Measurements from ENCODE around the gene NTNG1. TPM values are rescaled to one million over a fixed set of nuclear protein-coding genes. Genes with fewer than 3 reads are reported as not detected.

The NTNG1 gene
- total RNA-seq, 1 experiment from 2014 or later, result 2.3 TPM

DNA sequence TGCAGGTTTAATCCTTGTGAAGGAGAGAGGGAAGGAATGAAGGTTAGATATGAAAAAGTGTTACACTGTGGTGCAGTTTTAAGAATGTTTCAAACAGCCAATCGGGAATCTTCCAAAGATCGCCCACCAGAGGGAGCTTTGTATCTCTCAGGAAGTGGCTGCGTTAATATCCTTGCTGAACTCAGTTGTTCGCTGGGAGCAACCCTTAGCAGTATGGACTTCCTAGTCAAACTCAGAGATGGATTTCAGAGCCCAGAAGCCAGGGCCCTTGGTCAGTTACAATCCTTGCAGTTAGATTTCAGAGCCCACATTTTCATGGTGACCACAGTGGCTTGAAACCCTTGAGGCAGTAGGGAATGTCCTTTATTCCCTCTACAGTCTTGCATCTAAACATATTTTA, 136.2 kb downstream of the NTNG1 start:
- H3K27ac Mint-ChIP-seq, result no peak overlapping the region
- H3K9me3 Mint-ChIP-seq, result no peaks in the 10 kb centered on the region
- H3K4me1 Mint-ChIP-seq, result peaks cover 16% of the 10 kb centered on the region
- TF ChIP-seq, protein P1, sequence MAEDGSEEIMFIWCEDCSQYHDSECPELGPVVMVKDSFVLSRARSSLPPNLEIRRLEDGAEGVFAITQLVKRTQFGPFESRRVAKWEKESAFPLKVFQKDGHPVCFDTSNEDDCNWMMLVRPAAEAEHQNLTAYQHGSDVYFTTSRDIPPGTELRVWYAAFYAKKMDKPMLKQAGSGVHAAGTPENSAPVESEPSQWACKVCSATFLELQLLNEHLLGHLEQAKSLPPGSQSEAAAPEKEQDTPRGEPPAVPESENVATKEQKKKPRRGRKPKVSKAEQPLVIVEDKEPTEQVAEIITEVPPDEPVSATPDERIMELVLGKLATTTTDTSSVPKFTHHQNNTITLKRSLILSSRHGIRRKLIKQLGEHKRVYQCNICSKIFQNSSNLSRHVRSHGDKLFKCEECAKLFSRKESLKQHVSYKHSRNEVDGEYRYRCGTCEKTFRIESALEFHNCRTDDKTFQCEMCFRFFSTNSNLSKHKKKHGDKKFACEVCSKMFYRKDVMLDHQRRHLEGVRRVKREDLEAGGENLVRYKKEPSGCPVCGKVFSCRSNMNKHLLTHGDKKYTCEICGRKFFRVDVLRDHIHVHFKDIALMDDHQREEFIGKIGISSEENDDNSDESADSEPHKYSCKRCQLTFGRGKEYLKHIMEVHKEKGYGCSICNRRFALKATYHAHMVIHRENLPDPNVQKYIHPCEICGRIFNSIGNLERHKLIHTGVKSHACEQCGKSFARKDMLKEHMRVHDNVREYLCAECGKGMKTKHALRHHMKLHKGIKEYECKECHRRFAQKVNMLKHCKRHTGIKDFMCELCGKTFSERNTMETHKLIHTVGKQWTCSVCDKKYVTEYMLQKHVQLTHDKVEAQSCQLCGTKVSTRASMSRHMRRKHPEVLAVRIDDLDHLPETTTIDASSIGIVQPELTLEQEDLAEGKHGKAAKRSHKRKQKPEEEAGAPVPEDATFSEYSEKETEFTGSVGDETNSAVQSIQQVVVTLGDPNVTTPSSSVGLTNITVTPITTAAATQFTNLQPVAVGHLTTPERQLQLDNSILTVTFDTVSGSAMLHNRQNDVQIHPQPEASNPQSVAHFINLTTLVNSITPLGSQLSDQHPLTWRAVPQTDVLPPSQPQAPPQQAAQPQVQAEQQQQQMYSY (CRISPR knock-in tag; IDR thresholded peaks at IDR 0.05), result peak; percentile 75
- TF ChIP-seq, protein P2, sequence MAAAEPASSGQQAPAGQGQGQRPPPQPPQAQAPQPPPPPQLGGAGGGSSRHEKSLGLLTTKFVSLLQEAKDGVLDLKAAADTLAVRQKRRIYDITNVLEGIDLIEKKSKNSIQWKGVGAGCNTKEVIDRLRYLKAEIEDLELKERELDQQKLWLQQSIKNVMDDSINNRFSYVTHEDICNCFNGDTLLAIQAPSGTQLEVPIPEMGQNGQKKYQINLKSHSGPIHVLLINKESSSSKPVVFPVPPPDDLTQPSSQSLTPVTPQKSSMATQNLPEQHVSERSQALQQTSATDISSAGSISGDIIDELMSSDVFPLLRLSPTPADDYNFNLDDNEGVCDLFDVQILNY (CRISPR knock-in tag; IDR thresholded peaks at IDR 0.05), result no peak
- POLR2A ChIA-PET, result no interaction called here
- CTCF ChIA-PET, result interaction anchor here (0.7 to 3.3 kb wide), 19 partner anchors 8 to 471 kb away, joined by 3 to 35 read pairs (median 5); no protein-coding TSS in a partner anchor
- ATAC-seq, result peak; percentile 90
- DNase-seq (ENCODE audit: low spot score), result peak; percentile 46
- no peaks in the 10 kb centered on the region for H3K36me3 Mint-ChIP-seq
- H3K4me3 Mint-ChIP-seq, result no peak overlapping the region
- no peaks in the 10 kb centered on the region for H3K27me3 Mint-ChIP-seq (ENCODE audit: low read depth)

DNA sequence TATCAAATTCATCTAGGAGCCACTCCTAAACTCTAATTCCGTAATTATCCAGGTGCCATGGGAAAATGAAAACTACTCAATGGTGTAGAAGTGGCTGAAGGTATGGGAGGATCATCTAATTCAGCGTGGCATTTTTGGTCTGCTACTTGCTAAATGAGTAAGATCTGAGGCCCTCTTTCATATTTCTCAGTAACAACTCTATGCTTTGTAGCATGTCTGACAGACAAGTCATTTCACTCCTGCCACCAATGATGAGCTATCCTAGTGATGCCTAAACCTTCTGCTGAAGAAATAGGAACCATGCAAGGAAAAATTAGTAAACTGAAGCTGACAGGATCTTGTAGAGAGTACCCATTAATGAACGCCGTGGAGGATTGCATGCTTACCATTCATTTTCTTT, 145.3 kb downstream of the NTNG1 start:
- no peak overlapping the region for H3K4me3 Mint-ChIP-seq
- H3K4me1 Mint-ChIP-seq, result peaks cover 10% of the 10 kb centered on the region
- DNase-seq (ENCODE audit: low spot score) (no peak), ATAC-seq (no peak)
- TF ChIP-seq HMGA2 (CRISPR knock-in tag; IDR thresholded peaks at IDR 0.05), result no peak
- no peak for TF ChIP-seq NR1H2 (CRISPR knock-in tag; IDR thresholded peaks at IDR 0.05)
- no peak for TF ChIP-seq ZNF219 (CRISPR knock-in tag; IDR thresholded peaks at IDR 0.05; ENCODE audit: borderline replicate concordance)
- TF ChIP-seq, protein P3, sequence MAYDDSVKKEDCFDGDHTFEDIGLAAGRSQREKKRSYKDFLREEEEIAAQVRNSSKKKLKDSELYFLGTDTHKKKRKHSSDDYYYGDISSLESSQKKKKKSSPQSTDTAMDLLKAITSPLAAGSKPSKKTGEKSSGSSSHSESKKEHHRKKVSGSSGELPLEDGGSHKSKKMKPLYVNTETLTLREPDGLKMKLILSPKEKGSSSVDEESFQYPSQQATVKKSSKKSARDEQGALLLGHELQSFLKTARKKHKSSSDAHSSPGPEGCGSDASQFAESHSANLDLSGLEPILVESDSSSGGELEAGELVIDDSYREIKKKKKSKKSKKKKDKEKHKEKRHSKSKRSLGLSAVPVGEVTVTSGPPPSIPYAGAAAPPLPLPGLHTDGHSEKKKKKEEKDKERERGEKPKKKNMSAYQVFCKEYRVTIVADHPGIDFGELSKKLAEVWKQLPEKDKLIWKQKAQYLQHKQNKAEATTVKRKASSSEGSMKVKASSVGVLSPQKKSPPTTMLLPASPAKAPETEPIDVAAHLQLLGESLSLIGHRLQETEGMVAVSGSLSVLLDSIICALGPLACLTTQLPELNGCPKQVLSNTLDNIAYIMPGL (CRISPR knock-in tag; IDR thresholded peaks at IDR 0.05), result no peak
- TF ChIP-seq, protein P4, sequence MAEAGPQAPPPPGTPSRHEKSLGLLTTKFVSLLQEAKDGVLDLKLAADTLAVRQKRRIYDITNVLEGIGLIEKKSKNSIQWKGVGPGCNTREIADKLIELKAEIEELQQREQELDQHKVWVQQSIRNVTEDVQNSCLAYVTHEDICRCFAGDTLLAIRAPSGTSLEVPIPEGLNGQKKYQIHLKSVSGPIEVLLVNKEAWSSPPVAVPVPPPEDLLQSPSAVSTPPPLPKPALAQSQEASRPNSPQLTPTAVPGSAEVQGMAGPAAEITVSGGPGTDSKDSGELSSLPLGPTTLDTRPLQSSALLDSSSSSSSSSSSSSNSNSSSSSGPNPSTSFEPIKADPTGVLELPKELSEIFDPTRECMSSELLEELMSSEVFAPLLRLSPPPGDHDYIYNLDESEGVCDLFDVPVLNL (CRISPR knock-in tag; IDR thresholded peaks at IDR 0.05; ENCODE audit: borderline replicate concordance, low read depth), result no peak
- TF ChIP-seq KAT7 (CRISPR knock-in tag; IDR thresholded peaks at IDR 0.05; ENCODE audit: borderline replicate concordance), result no peak
- TF ChIP-seq, protein P5, sequence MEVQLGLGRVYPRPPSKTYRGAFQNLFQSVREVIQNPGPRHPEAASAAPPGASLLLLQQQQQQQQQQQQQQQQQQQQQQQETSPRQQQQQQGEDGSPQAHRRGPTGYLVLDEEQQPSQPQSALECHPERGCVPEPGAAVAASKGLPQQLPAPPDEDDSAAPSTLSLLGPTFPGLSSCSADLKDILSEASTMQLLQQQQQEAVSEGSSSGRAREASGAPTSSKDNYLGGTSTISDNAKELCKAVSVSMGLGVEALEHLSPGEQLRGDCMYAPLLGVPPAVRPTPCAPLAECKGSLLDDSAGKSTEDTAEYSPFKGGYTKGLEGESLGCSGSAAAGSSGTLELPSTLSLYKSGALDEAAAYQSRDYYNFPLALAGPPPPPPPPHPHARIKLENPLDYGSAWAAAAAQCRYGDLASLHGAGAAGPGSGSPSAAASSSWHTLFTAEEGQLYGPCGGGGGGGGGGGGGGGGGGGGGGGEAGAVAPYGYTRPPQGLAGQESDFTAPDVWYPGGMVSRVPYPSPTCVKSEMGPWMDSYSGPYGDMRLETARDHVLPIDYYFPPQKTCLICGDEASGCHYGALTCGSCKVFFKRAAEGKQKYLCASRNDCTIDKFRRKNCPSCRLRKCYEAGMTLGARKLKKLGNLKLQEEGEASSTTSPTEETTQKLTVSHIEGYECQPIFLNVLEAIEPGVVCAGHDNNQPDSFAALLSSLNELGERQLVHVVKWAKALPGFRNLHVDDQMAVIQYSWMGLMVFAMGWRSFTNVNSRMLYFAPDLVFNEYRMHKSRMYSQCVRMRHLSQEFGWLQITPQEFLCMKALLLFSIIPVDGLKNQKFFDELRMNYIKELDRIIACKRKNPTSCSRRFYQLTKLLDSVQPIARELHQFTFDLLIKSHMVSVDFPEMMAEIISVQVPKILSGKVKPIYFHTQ (CRISPR knock-in tag; IDR thresholded peaks at IDR 0.05), result no peak
- TF ChIP-seq ZNF671 (CRISPR knock-in tag; IDR thresholded peaks at IDR 0.05), result no peak
- no peak for TF ChIP-seq FOXP1 (CRISPR knock-in tag; IDR thresholded peaks at IDR 0.05; ENCODE audit: borderline replicate concordance)
- TF ChIP-seq, protein P6, sequence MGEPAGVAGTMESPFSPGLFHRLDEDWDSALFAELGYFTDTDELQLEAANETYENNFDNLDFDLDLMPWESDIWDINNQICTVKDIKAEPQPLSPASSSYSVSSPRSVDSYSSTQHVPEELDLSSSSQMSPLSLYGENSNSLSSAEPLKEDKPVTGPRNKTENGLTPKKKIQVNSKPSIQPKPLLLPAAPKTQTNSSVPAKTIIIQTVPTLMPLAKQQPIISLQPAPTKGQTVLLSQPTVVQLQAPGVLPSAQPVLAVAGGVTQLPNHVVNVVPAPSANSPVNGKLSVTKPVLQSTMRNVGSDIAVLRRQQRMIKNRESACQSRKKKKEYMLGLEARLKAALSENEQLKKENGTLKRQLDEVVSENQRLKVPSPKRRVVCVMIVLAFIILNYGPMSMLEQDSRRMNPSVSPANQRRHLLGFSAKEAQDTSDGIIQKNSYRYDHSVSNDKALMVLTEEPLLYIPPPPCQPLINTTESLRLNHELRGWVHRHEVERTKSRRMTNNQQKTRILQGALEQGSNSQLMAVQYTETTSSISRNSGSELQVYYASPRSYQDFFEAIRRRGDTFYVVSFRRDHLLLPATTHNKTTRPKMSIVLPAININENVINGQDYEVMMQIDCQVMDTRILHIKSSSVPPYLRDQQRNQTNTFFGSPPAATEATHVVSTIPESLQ (CRISPR knock-in tag; IDR thresholded peaks at IDR 0.05), result no peak
- TF ChIP-seq, protein P7, sequence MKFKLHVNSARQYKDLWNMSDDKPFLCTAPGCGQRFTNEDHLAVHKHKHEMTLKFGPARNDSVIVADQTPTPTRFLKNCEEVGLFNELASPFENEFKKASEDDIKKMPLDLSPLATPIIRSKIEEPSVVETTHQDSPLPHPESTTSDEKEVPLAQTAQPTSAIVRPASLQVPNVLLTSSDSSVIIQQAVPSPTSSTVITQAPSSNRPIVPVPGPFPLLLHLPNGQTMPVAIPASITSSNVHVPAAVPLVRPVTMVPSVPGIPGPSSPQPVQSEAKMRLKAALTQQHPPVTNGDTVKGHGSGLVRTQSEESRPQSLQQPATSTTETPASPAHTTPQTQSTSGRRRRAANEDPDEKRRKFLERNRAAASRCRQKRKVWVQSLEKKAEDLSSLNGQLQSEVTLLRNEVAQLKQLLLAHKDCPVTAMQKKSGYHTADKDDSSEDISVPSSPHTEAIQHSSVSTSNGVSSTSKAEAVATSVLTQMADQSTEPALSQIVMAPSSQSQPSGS (CRISPR knock-in tag; IDR thresholded peaks at IDR 0.05; ENCODE audit: borderline replicate concordance, low read depth), result no peak
- H3K9me3 Mint-ChIP-seq, result no peaks in the 10 kb centered on the region
- H3K27me3 Mint-ChIP-seq (ENCODE audit: low read depth), result no peaks in the 10 kb centered on the region
- H3K36me3 Mint-ChIP-seq, result no peaks in the 10 kb centered on the region
- no peak overlapping the region for H3K27ac Mint-ChIP-seq
- ChIA-PET CTCF (interaction anchor here (0.6 to 1.4 kb wide), 2 partner anchors 9 to 10 kb away, joined by 3 to 4 read pairs; no protein-coding TSS in a partner anchor), POLR2A (no interaction called here)

Measured in WTC11 (cell line).